PC-3 (cell line): ENCODE data around the gene FGGY. TPM values are rescaled to one million over a fixed set of nuclear protein-coding genes. Genes with fewer than 3 reads are reported as not detected.

Experiments
- ATAC-seq: fragments of 200-7000 bp; cut with Tn5 transposase; 2 replicates; pipeline ENCODE4 v1.9.1; 2020; ENCODE audit warnings: mild to moderate bottlenecking, moderate library complexity
- BruUV-seq: library from RNA; stranded (reverse); fragments of 400-500 nt; replicated peaks from 2 replicates; lab custom pipeline; 2021; lab: Mats Ljungman, UMichigan
- CTCF ChIA-PET: fragments of 300-600 bp; sonication (Branson Sonifier 250); formaldehyde crosslinking; loops from one replicate; lab custom pipeline; 2022; ENCODE audit warnings: antibody characterized with exemption; lab: Charles Lee
- POLR2A ChIA-PET: fragments of 300-600 bp; sonication (Branson Sonifier 250); formaldehyde crosslinking; loops from one replicate; lab custom pipeline; 2022; ENCODE audit warnings: antibody characterized with exemption; ENCODE audit not compliant: unreplicated experiment; lab: Charles Lee
- DNase-seq: peaks from one replicate; pipeline ENCODE4 v3.0.0-alpha.2; 2015
- H2AFZ ChIP-seq: fragments of 300-600 bp; sonication (generic); 2 replicates; pipeline ENCODE4 v1.6.0; 2016; ENCODE audit warnings: antibody characterized with exemption, low read length
- H3F3A ChIP-seq: fragments of 300-600 bp; sonication (generic); one replicate; pipeline ENCODE4 v1.6.0; 2017; ENCODE audit warnings: antibody characterized with exemption, low read length, control low read depth, mild to moderate bottlenecking; ENCODE audit not compliant: unreplicated experiment
- H3K27ac ChIP-seq: fragments of 300-600 bp; sonication (generic); 2 replicates; pipeline ENCODE4 v1.5.1; 2016; ENCODE audit warnings: mild to moderate bottlenecking, low read length
- H3K27me3 ChIP-seq: fragments of 300-600 bp; sonication (generic); 2 replicates; pipeline ENCODE4 v1.6.1; 2016; ENCODE audit warnings: low read length, mixed read lengths
- H3K36me3 ChIP-seq: fragments of 300-600 bp; sonication (generic); 2 replicates; pipeline ENCODE4 v1.6.1; 2016; ENCODE audit warnings: low read depth, mixed run types, low read length, mixed read lengths
- H3K4me1 ChIP-seq: fragments of 300-600 bp; sonication (generic); 2 replicates; pipeline ENCODE4 v1.5.1; 2016; ENCODE audit warnings: low read length; ENCODE audit not compliant: insufficient read depth
- H3K4me2 ChIP-seq: fragments of 300-600 bp; sonication (generic); 2 replicates; pipeline ENCODE4 v1.6.0; 2016; ENCODE audit warnings: low read length
- H3K4me3 ChIP-seq: fragments of 300-600 bp; sonication (generic); 2 replicates; pipeline ENCODE4 v1.5.1; 2016; ENCODE audit warnings: mild to moderate bottlenecking, low read length, mixed read lengths
- H3K79me2 ChIP-seq: fragments of 300-600 bp; sonication (generic); 2 replicates; pipeline ENCODE4 v1.6.1; 2017; ENCODE audit warnings: low read length, mixed read lengths
- H3K9ac ChIP-seq: fragments of 300-600 bp; sonication (generic); 2 replicates; pipeline ENCODE4 v1.6.0; 2016; ENCODE audit warnings: mild to moderate bottlenecking, low read length
- H3K9me2 ChIP-seq: fragments of 300-600 bp; sonication (generic); replicated peaks from 2 replicates; pipeline ENCODE4 v1.6.1; 2016; ENCODE audit warnings: mixed run types, low read length, mixed read lengths
- H3K9me3 ChIP-seq: fragments of 300-600 bp; sonication (generic); 2 replicates; pipeline ENCODE4 v1.6.1; 2016; ENCODE audit warnings: low read length, mixed read lengths
- H4K20me1 ChIP-seq: fragments of 300-600 bp; sonication (generic); 2 replicates; pipeline ENCODE4 v1.6.1; 2016; ENCODE audit warnings: low read length, mixed read lengths
- CTCF ChIP-seq: fragments of 300-600 bp; sonication (generic); conservative IDR thresholded peaks from 2 replicates; pipeline ENCODE4 v1.5.1; 2017; ENCODE audit warnings: antibody characterized with exemption, low read depth, mild to moderate bottlenecking, low read length
- EZH2 ChIP-seq: fragments of 300-600 bp; sonication (generic); IDR thresholded peaks from one replicate; pipeline ENCODE4 v1.6.1; 2017; ENCODE audit warnings: antibody characterized with exemption, mild to moderate bottlenecking, low read length; ENCODE audit not compliant: unreplicated experiment
- EZH2phosphoT487 ChIP-seq: fragments of 300-600 bp; sonication (generic); IDR thresholded peaks from 2 replicates; pipeline ENCODE4 v1.6.1; 2018; ENCODE audit warnings: mild to moderate bottlenecking, antibody characterized with exemption, low read length, borderline replicate concordance
- intact Hi-C: fragments of 100-400 bp; cut with micrococcal nuclease; formaldehyde crosslinking; loops from 2 replicates; pipeline ENCODE4 v1.9.0; 2023
- total RNA-seq: library from RNA; depleted of rRNA; stranded (reverse); fragments of >200 nt; gene quantifications from 2 replicates; pipeline ENCODE4 v1.2.3, GENCODE V29; 2014

The FGGY gene
- total RNA-seq, 1 experiment from 2014 or later: 7.4 TPM

DNA sequence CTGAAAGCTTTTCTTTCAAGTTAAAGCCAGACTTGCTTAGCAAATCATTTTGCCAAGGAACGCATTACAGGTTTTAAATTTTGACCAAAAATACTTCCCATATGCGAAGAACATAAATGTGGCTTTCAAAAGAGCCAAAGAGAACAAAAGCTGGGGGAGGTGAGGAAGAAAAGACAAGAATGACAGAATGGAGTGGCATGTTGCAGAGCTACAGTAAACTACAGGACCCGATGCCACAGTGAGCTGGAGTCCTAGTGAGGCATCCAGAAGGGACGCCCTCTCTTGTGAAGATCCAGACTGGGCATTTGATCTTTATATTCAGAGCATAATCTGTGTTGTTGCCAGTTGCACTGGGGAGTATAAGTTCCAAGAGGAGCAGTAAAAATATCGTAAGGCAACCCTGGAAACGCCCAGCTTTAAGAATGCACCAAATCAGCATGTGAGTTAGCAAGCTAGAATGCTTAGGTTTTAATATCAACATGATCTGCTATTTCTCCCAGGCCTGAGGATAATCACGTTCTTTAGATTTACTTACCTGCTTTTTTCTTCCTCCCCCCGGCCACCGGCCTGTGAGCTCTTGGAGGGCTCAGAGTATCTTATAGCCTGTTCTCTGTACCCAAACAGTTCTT, 469.4 kb downstream of the FGGY start:
- TF ChIP-seq EZH2phosphoT487: no peak
- no peak for TF ChIP-seq CTCF
- TF ChIP-seq EZH2: no peak
- H3K9me3 ChIP-seq: no peaks in the 10 kb centered on the region
- no peak overlapping the region for H3K4me3 ChIP-seq
- no peak for ATAC-seq
- H3K9me2 ChIP-seq: no peaks in the 10 kb centered on the region
- H2AFZ ChIP-seq: no peak overlapping the region
- no peaks in the 10 kb centered on the region for H3K27me3 ChIP-seq
- H4K20me1 ChIP-seq: no peaks in the 10 kb centered on the region
- ChIA-PET CTCF (no interaction called here), POLR2A (no interaction called here)
- BruUV-seq: no TSS peak
- intact Hi-C loops: no loop called here
- no peak overlapping the region for H3K27ac ChIP-seq
- H3K4me2 ChIP-seq: no peak overlapping the region
- no peaks in the 10 kb centered on the region for H3K4me1 ChIP-seq
- DNase-seq: no peak
- no peaks in the 10 kb centered on the region for H3K36me3 ChIP-seq
- H3K9ac ChIP-seq: no peak overlapping the region
- H3F3A ChIP-seq: no peaks in the 10 kb centered on the region
- H3K79me2 ChIP-seq: no peaks in the 10 kb centered on the region

- no peak for DNase-seq
- no peak overlapping the region for H2AFZ ChIP-seq
- H3K4me1 ChIP-seq: no peaks in the 10 kb centered on the region
- ATAC-seq: no peak
- H3K27ac ChIP-seq: no peak overlapping the region
- H3K36me3 ChIP-seq: no peaks in the 10 kb centered on the region
- no TSS peak for BruUV-seq
- POLR2A ChIA-PET: no interaction called here
- no peaks in the 10 kb centered on the region for H3K9me2 ChIP-seq
- H3K9ac ChIP-seq: no peak overlapping the region
- no peak overlapping the region for H3K4me3 ChIP-seq
- intact Hi-C loops: no loop called here
- no peak overlapping the region for H3K4me2 ChIP-seq
- H3F3A ChIP-seq: no peaks in the 10 kb centered on the region
- TF ChIP-seq EZH2phosphoT487: no peak
- no peak for TF ChIP-seq EZH2
- no peak for TF ChIP-seq CTCF
- H4K20me1 ChIP-seq: no peaks in the 10 kb centered on the region
- no peaks in the 10 kb centered on the region for H3K79me2 ChIP-seq
- H3K9me3 ChIP-seq: no peaks in the 10 kb centered on the region
- CTCF ChIA-PET: no interaction called here
- no peaks in the 10 kb centered on the region for H3K27me3 ChIP-seq
Measured at GRCh38 chr1:59767119-59767518, 470.2 kb downstream of the FGGY start.
